NCI-H128 (cell line): ENCODE data around the gene NEURL1B.

Source experiments
- DNase-seq: peaks from one replicate; lab custom pipeline; 2025; ENCODE audit not compliant: unreplicated experiment; lab: John Stamatoyannopoulos, UW

The NEURL1B gene

DNA sequence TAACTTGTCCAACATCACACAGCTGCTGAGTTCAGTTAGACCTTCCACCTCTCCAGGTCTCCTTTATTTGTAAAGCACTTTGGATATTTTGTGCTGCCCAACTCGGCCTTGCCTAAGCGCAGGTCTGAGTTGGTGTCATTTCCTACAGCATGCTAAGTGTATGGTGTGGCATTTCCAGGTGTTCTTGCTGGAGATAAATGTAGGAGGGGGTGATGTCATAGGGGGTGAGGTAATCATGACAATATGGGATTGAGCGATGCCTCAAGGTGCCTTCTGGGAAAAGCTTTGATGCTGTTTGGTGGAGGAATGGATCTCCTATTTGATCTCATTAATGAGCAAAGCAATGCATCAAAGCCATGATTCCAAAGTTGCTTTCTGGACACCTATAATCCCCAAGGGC is 32.3 kb upstream of the NEURL1B start:
- no peak for DNase-seq

GRCh38 chr5:172610643-172611042 is 30.4 kb upstream of the NEURL1B start:
- DNase-seq, result no peak

DNA sequence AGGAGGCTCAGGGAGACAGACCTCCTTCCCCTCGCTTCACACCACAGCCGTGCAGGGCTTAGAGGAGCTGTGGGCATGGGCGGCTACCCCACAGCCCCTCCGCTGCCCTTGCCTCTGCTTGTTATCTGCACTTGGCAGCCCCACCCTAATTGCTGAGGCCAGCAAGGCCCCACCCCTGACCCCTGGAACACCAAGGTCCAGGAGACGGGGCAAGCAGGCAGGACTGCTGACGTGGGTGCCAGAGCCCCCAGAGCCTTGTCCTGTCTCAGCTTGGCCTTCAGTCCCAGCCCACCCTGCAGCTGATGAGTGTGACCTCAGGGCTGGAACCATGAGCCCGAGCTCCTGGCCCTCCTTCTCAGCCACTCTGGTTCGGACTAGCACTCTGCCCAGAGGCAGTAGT is 29.1 kb upstream of the NEURL1B start:
- no peak for DNase-seq

DNA sequence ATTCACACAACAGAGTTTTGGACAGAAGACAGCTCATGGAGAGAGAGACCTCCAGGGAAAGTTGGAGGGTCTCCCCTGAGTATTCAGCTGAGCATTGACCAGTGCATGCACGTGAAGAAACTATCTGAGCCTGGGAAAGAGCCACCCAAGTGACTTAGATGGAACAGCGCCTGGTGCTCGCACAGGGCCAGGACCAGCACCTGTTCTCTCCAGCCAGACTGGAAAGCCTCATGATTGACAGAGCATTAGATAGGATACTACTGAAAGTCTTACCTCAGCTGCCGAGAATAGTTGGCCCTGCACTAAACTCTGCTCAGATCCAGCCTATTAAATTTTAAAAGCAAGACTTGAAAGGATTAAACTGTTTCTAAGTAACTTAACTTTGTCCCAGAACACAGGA is 28.3 kb upstream of the NEURL1B start:
- no peak for DNase-seq

- no peak for DNase-seq
These were observed 24.9 kb upstream of the NEURL1B start for GRCh38 chr5:172616136-172616535.

GRCh38 chr5:172616730-172617129 is 24.3 kb upstream of the NEURL1B start:
- DNase-seq, result no peak

DNA sequence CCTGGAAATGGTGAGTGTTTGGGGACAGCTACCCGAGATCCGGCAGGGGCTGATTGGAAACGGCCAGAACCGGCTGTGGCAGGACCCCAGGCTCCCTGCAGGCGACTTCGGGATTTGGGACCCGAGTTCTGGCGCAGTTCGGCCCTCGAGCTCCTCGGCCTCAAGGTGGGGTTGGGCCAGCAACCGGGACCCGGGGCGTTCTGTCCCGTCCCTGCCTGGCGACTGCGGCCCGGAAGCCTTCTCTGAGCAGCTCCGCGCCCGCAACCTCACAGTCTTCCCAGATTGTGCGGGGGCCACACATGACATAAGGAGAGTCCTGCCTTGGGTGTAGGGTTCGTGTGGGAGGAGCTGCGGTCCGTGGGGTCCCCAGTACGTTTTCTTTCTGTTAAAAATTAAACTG is 23.2 kb upstream of the NEURL1B start:
- DNase-seq, result no peak

DNA sequence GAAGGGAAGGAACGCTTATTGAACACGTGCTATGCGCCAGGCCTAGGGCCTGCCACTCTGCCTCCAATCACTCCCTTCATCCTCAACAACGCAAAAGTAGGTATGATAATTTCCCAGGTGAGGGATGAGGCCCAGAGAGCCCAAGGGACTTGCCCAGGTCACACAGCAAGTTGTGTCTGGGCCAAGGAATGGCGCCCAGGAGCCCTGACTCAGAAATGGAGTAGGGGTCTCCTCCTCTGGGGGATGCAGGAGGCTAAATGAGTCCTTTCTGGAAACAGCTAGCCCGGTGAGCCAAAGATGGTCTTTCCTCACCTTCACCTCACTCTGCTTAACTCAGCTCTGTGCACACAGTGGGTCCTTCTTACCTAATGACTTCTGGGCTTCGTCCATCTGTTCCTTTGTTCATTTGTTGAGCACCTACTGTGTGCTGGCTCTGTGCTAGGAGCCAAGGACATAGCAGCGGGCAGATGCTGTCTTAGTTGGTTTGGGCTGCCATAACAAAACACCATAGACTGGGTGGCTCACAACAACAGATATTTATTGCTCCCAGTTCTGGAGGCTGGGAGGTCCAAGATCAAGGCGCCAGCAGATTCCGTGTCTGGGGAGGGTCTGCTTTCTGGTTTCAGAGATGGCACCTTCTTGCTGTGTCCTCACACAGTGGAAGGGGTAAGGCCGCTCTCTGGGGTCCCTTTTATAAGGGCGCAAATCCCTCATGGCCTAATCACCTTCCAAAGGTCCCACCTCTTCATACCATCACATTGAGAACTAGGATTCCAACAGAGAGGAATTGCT is 22.3 kb upstream of the NEURL1B start:
- DNase-seq, result no peak

DNA sequence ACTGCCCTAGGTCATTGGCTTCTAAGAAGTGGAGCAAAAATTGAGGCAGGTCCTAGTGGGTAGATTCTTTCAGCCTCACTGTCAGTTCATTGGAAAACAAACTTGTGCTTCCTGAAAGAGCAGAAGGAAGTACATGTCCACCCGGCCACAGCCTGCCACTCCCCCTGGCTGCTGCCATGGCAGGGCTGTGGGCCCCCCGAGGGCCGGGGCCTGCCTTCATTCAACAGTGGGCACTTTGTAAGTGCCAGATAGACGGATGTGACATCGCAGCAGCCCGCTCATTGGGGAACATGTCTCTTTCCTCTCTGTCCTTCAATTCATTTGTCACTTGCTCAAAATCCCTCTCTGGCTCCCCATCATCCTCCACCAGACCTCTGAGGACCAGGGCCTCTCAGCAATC is 20.6 kb upstream of the NEURL1B start:
- DNase-seq, result no peak

- DNase-seq, result no peak
These were observed 18.7 kb upstream of the NEURL1B start for GRCh38 chr5:172622091-172623046.

GRCh38 chr5:172623313-172623980 is 17.6 kb upstream of the NEURL1B start:
- DNase-seq, result no peak

DNA sequence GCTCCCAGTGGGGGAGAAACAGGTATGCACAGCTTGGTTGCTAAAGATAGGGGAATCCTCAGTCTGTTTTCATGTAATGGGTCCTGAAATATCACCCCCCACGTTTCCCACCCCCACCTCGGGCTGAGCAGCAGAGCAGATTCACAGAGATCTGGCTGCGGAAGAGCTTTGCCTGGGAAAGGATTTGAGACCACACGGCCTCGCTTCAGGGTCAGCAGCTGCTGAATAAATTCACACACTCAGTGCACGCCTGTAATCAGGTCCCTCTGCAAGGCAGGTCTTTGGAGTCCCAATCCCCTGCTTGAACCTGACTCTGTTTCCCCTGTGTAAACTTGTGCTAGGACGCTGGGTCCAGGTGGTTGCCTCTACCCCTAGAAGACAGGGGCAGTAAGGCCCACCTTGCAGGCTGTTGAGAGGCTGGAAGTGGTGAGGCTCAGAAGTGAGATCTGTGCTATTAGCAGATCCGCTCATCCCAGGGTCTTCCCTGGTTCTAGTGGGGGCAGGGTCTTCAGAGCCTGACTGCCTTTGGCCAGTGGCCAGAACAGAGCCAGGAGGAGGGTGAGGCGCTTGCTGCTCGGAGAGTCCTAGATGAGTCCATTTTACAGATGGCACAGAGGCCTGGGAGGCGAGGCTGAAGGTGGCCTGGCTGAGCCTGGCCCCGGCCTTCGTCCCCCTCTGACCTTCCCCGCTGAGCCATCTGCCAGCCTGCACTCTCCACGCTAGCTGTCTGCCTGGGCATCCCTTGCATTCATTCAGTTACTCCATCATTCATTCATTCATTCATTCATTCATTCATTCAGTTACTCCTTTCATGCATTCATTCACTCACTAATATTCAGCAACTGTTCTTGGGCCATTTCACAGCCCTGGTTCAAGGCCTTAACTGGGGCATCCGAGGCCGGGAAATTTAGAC is 16.7 kb upstream of the NEURL1B start:
- DNase-seq, result no peak

DNA sequence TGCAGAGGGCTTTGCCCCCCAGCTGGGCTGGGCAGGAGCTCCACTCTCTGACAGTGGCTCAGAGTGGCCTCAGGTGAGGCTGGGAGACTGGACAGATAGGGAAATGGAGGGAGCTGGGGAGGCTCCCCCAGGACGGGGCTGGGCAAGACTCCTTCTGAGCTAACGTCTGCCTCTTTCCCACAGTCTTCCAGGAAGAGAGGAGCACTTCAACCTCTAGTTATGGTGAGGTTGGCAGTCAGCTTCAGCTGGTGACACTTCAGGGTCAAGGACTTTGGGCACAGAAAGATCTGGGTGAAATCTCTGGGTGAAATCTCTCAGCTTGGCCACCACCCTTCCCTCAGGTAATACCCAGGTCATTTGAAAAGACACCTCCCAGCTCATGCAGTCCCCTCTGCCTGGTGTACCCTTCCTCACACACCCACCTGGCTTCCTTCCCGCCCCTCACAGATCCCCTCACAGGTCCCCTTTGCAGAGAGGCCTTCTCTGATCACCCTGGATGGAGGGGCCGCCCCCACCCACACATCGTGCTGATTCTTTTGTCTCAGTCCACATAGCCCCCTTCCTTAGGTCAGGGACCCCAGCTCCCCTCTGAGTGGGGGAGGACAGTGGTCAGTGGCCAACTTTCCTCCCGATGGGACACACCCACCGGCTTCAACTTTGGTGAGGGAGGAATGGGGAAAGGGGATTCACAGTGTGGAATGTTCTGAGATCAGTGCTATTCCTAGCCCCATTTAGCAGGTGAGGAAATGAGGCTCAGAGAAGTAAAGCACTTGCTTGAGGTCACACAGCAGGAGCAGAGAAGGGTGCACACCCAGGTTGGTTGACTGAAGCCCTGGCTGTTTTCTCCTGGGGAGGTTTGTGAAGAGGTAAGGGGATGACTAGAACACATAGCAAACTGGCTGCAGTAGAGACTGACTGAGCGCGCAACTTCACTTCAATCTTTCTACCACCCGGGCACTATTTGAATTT is 15.8 kb upstream of the NEURL1B start:
- no peak for DNase-seq

DNA sequence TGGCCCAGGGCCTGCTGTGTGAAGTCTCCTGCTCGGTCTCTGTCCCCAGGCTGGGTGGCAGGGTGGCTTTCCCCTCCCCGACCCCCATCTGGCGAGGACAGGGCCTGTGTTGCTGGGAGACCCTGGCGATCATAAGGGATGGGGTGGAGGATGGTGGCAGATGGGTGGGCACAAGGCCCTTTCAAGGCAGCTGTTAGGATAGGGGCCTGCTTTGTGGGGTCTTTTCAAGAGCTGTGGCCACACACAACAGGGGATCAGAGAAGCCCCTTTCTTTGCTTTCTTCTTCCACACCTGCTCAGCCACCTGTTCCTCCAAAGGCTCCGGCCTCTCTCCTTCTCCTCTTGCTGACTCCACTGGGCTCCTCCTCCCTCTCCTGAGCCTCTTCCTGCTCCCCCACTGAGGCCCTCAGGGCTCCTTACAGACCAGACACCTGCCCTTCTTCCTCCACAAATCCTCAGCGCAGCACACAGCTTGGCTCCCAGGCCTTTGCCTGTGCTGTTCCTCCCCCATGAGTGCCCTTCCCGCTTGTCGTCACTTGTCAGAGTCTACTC is 15.0 kb upstream of the NEURL1B start:
- no peak for DNase-seq

DNA sequence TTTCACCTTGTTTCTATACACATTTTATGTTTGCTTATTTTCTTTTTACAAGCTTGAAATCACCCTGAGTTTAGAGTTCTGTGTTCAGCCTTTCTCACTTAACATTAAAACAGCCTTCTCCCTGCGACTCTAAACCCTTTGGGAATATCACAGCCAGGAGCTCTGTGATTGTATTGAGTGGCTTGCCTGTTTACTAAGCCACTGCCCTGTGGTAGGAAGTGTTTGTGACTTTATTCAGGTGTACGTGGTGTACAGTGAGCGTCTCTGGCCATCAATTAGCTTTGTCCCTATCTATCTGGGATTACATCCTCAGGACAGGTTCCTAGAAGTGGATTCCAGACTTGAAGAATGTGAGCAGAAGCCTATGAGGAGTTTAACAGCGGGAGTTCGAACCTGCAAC is 11.0 kb upstream of the NEURL1B start:
- DNase-seq, result no peak

DNA sequence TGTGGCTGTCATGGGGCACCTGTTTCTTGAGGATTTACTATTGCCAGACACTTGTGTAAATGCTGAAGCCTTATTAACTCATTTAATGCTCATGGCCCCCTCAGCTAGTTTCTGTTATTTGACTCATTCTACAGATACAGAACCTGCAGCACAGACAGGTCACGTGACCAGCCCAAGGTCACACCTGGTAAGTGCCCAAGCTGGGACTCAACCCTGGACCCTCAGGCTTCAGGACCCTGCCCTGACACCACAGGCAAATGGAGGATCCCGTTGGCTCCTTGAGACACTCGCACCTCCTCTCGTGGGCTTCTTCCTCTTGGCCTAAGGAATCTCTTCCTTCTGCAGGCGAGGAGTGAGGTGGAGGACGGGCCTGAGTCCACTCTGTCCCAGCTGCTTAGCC is 10.6 kb upstream of the NEURL1B start:
- DNase-seq, result no peak

DNA sequence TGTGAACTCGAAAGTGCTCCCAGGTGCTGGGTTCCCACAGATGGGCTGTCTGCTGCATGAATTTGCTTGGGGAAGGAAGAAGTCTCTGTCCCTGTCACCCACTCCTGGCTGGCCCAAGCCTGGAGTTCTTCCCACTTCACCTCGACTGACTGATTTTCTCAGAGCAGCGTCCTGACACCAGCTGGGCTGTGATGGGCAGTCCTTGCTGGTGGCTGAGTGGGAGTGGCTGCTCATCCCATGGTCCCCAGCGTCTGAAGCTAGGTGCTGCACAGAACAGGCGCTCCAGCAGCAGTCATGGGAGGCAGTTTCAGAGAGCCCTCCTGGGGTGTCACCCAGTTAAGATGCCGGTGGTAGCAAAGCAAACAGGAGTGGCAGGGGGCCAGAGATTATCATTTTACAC is 10.1 kb upstream of the NEURL1B start:
- DNase-seq, result no peak

DNA sequence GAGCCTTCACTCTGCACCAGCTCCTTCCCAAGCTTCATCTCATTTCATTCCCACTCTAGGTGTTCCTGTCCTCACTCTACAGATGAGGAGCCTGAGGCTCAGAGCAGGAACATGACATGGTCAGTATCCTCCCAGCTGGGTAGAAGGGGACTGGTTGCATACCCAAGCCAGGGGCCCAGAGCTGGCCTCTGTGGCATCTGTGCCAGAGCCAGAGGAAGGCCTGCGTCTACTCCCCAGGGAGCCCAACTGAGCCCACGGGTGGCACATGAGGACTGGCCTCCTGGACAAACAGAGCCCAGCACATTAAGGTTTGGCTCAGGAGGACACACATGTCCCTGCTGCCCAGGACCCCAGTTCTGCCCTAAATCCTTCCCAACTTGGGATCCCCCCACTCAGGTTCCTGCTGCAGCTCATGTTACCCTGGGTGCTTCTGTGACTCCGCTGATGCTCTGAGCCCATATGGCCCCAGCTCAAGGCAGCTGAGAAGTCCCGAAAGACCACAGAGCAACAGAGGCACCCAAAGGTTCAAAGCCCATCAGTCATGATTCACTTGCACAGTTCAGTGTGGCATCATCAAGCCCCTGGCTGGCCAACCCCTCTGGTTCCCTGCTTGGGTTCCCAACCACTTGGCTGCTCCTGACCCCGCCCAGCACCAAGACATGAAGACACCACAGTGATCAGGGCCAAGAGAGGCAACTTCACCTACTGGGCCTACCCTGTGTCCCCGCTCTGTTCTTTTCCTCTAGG is 8.5 kb upstream of the NEURL1B start:
- no peak for DNase-seq
